ENCODE data around the gene PRKCE.

PRKCE gene

GRCh38 chr2:46079985-46080560, 428.6 kb downstream of the PRKCE start:
- DNase-seq (ENCODE audit: low read depth): no peak

- DNase-seq (ENCODE audit: low read depth): no peak
Measured at GRCh38 chr2:46082531-46083485, 431.3 kb downstream of the PRKCE start.

GRCh38 chr2:46086578-46087070, 435.1 kb downstream of the PRKCE start:
- no peak for DNase-seq (ENCODE audit: low read depth)

- no peak for DNase-seq (ENCODE audit: low read depth)
Measured at GRCh38 chr2:46087492-46087891, 436.0 kb downstream of the PRKCE start.

DNA sequence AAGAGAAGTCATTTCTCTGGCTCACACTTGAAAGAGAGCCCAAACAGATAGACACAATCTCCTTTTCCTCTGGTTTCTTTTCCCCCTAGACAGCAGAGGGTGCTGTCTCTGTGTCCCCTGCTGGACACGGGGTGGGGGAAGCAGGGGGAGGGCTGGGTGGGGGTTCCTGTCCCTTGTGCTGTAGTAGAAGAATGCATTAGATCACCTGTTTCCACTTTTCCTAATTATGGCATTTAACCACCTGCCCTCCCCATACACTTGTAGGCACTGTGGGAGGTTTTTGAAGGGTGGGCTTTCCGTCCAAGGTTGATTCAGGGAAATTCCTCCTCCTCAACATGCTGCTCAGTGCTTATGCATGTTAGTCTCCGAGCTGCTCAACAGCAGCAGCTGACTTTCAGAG, 439.5 kb downstream of the PRKCE start:
- DNase-seq (ENCODE audit: low read depth): no peak

DNA sequence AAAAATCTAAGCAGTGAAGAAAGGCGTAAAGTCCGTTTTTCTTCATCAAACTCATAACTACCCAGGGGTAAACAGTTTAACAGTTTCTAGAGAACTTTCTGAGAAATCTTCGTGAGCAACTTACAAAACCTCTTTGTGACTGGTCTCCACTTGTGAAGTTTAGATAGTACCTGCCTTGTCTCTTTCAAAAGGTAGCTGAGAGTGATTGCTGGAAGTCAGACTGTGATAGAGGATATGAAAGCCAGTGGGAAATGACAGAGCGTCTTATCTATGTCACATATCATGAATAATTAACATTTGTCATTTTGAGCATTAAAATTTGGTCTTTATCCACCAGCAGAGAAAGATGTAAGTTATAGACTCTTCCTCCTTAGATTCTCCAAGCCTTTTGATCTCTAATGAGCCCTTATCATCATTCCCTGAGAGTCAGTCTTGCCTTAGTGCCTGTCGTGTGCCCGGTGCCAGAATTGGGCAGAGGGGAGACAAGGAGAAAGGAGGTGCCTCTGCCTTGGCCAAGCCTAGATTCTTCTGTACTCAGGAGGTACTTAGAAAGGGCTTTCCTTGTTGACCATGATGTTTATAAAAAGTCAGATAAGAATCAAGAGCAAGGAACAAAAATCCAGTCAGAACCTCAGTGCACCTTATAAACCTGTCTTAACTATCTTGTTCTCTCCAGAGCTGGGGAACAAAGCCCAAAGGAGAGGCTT, 440.6 kb downstream of the PRKCE start:
- no peak for DNase-seq (ENCODE audit: low read depth)

DNA sequence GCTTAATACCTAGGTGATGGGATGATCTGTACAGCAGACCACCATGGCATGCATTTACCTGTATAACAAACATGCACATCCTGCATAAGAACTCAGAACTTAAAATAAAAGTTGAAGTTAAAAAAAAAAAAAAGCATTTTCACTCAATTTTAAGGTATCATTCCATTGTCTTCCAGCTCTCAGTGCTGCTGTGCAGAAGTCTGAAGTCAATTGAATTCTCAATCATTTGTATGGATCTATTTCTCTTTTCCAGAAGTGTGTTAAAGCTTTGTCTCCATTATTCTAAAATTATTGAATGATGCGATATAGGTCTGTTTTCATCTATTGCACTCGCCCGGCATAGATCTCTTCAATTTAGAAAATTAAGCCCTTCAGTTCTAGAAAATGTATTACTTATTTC, 443.2 kb downstream of the PRKCE start:
- no peak for DNase-seq (ENCODE audit: low read depth)

DNA sequence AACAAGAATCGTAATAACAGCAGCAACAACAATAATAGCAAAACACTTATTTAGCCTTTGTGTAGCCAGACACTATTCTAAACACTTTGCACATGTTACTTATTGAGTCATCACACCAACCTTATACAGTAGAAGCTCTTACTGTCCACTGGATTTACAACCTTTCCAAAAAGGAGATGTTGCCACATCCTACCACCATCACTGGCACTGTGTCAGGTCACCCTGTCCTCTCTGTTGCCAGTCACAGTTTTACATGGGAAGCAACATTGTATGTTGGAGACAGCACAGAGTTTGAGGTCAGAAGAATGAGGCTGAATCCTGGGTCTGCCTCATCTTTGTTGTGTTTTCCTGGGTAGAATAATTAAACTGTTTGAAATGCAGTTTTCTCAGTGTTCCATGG, 444.4 kb downstream of the PRKCE start:
- no peak for DNase-seq (ENCODE audit: low read depth)

- no peak for DNase-seq (ENCODE audit: low read depth)
Measured at GRCh38 chr2:46096260-46096659, 444.8 kb downstream of the PRKCE start.

DNA sequence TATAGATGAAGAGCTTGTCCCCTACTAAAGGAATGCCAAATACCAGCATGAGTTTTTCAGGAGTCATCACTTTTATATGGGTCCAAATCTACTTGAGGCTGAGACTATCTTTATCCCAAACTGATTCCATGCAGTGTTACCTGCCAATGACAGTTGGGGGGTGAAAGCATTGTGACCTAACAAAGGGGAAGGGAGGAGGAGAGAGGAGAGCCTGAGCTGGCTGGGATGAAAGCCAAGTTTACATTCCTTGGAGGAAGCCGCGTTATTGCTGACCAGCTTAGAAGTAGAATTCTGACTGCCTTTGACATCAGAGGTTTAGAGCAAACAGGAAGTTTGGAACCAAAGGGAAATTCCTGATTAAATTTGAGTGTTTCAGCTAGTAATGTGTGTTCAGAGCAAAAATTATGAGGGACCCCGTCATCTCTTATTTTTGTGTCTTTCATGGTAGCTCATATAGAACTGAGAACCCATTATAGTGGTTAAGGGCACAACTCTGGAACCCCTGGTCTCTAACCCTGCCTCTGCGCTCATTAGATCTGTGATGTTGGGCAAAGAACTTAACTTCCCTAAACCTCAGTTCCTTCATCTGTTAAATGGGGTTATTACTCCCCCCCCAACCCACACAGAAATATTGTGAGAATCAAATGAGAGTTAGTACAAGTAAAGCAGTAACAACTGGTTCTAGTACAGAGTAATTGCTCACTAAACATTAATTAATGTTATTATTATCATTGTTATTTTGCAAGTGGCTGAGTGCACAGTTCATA, 446.4 kb downstream of the PRKCE start:
- DNase-seq (ENCODE audit: low read depth): no peak

GRCh38 chr2:46098621-46099062, 447.2 kb downstream of the PRKCE start:
- DNase-seq (ENCODE audit: low read depth): no peak

DNA sequence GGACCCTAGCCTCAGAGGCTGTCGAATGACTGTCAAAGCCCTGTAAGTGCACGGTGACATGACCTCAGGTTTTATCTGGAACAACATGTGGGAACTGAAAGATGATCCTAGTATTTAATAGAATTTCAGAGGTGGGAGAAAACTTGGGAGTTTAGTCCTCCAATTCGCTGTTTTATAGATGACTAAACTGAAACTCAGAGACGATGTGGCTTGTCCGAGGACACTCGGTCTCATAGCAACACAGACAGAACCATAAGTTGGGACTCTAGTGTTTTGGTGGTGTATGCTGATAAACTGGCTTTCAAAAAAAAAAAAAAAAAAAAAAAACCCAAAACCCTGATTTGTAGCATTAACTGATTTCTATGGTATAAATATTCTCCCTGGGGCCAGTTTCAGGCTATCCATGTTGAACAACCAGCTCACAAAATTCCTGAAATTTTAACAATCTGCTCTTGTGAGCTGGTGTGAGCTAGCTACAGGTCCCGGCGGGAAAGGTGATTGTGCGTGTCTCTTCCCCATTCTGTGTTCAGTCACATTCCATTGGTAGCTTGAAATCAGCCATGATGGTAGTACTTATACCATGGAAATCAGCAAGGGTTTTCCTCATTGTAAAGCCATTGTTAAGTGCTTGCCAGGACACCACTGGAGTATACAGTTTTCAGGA, 450.2 kb downstream of the PRKCE start:
- no peak for DNase-seq (ENCODE audit: low read depth)

- DNase-seq (ENCODE audit: low read depth): no peak
Measured at GRCh38 chr2:46106690-46107089, 455.2 kb downstream of the PRKCE start.

- DNase-seq (ENCODE audit: low read depth): no peak
Measured at GRCh38 chr2:46114996-46115395, 463.5 kb downstream of the PRKCE start.

DNA sequence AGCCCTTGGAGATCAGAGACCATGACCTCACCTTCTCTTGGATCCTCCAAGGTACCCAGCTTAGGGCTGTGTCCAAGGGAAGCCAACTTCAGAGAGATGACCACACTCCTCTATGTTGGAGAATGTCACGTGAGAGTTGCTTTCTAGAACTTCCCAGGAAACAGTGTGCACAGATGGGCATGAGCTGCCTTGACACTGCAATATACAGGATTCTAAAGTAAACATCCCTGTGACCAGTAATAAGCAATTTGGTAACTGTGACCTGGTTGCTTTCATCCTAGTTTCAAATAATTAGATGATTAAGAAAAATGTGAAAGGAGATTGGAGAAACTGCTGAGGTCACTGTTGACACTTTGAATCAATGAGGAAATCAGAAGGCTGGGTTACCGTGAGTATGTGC, 464.7 kb downstream of the PRKCE start:
- no peak for DNase-seq (ENCODE audit: low read depth)

- DNase-seq (ENCODE audit: low read depth): no peak
Measured at GRCh38 chr2:46116553-46116991, 465.1 kb downstream of the PRKCE start.

GRCh38 chr2:46117379-46117778, 465.9 kb downstream of the PRKCE start:
- no peak for DNase-seq (ENCODE audit: low read depth)

DNA sequence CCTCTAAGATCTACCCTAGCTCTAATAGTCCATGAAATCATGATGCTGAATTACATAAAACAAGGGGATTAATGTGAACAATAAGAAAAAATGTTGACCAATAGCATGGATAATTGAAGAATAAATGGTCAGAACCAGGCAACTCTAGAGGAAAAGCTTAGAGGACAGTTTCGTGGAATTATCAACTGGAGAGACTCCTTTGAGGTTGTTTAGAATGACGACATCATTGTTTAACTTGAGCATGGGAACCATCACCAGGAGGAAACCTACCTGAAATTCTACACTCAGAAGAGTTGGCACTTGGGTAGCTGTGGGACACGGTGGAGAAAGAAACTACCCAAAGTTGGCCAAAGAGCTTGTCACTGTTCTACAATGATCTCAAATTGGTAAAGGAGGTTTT, 466.5 kb downstream of the PRKCE start:
- no peak for DNase-seq (ENCODE audit: low read depth)

GRCh38 chr2:46118656-46119371, 467.3 kb downstream of the PRKCE start:
- no peak for DNase-seq (ENCODE audit: low read depth)

DNA sequence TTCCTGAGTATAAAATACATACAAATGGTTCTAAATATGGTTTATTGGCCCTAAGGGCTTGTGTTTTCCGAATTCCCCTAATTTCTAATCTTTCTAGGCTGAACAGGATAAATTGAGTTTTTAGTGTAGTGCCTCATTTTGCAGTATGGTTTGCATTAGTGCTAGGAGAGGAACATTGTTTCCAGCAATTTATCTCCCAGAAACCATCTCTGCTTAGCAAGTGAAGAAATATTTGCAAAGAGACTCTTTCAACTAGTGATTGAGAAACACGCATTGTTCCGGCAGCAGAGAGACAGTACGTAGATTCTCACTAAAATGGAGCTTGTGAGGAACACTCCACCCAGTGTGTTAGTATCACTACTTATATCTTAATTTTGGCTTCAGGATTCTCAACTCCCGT, 468.0 kb downstream of the PRKCE start:
- DNase-seq (ENCODE audit: low read depth): no peak
